IMR-90 (cell line): ENCODE results near the gene PKHD1. TPM values are rescaled to one million over a fixed set of nuclear protein-coding genes. Genes with fewer than 3 reads are reported as not detected.

ENCODE experiments used
- ATAC-seq: fragments of 200-7000 bp; cut with Tn5 transposase; 2 replicates; pipeline ENCODE4 v1.9.1; 2020; ENCODE audit warnings: low read depth, mild to moderate bottlenecking, moderate library complexity
- BruUV-seq: library from RNA; stranded (reverse); fragments of 400-500 nt; replicated peaks from 2 replicates; lab custom pipeline; 2021; lab: Mats Ljungman, UMichigan
- CTCF ChIA-PET: fragments of 300-600 bp; formaldehyde crosslinking; extraction: SDS; loops from one replicate; lab custom pipeline; 2021; ENCODE audit warnings: antibody characterized with exemption; lab: Yijun Ruan, JAX
- POLR2A ChIA-PET: fragments of 300-600 bp; sonication (Branson Sonifier 250); formaldehyde crosslinking; loops from one replicate; lab custom pipeline; 2022; ENCODE audit warnings: antibody characterized with exemption; ENCODE audit not compliant: unreplicated experiment; lab: Charles Lee
- DNase-seq: peaks from one replicate; pipeline ENCODE4 v3.0.0; 2013
- H2AFZ ChIP-seq: replicated peaks from 2 replicates; pipeline ENCODE3; 2013; ENCODE audit warnings: low read length, mild to moderate bottlenecking; ENCODE audit not compliant: poor library complexity
- H2AK5ac ChIP-seq: 2 replicates; pipeline ENCODE4 v1.6.1; 2013; ENCODE audit warnings: low read depth, low read length, inconsistent platforms
- H2AK9ac ChIP-seq: replicated peaks from 2 replicates; pipeline ENCODE3; 2013; ENCODE audit warnings: mild to moderate bottlenecking, low read depth, low read length, moderate library complexity; ENCODE audit not compliant: poor library complexity
- H2BK120ac ChIP-seq: 2 replicates; pipeline ENCODE4 v1.6.1; 2013; ENCODE audit warnings: low read depth, low read length, inconsistent platforms
- H2BK15ac ChIP-seq: 3 replicates; pipeline ENCODE4 v1.6.1; 2013; ENCODE audit warnings: low read depth, low read length, inconsistent platforms
- H2BK20ac ChIP-seq: 2 replicates; pipeline ENCODE4 v1.6.1; 2013; ENCODE audit warnings: low read depth, mild to moderate bottlenecking, inconsistent platforms, low read length, moderate library complexity
- H2BK5ac ChIP-seq: 2 replicates; pipeline ENCODE4 v1.6.1; 2013; ENCODE audit warnings: mild to moderate bottlenecking, low read depth, low read length, inconsistent platforms; ENCODE audit not compliant: poor library complexity, severe bottlenecking
- H3K14ac ChIP-seq: replicated peaks from 2 replicates; pipeline ENCODE4 v1.6.1; 2013; ENCODE audit warnings: low read depth, low read length, inconsistent platforms
- H3K18ac ChIP-seq: 2 replicates; pipeline ENCODE4 v1.6.1; 2013; ENCODE audit warnings: low read depth, low read length, control low read depth
- H3K23ac ChIP-seq: 2 replicates; pipeline ENCODE4 v1.6.1; 2013; ENCODE audit warnings: low read depth, low read length, inconsistent platforms
- H3K27ac ChIP-seq: 2 replicates; pipeline ENCODE4 v1.5.1; 2013; ENCODE audit warnings: mild to moderate bottlenecking, control low read depth, low read length; ENCODE audit not compliant: insufficient read depth
- H3K27me3 ChIP-seq: 2 replicates; pipeline ENCODE4 v1.6.1; 2013; ENCODE audit warnings: low read length; ENCODE audit not compliant: control insufficient read depth, insufficient read depth
- H3K36me3 ChIP-seq: 2 replicates; pipeline ENCODE4 v1.6.1; 2013; ENCODE audit warnings: low read length, mixed read lengths; ENCODE audit not compliant: control insufficient read depth, insufficient read depth
- H3K4ac ChIP-seq: 2 replicates; pipeline ENCODE4 v1.6.1; 2013; ENCODE audit warnings: low read depth, low read length, inconsistent platforms
- H3K4me1 ChIP-seq: 2 replicates; pipeline ENCODE4 v1.6.1; 2013; ENCODE audit warnings: low read length, mixed read lengths; ENCODE audit not compliant: control insufficient read depth, insufficient read depth
- H3K4me2 ChIP-seq: 2 replicates; pipeline ENCODE4 v1.6.1; 2013; ENCODE audit warnings: low read depth, mild to moderate bottlenecking, control low read depth, low read length, moderate library complexity
- H3K4me3 ChIP-seq: 2 replicates; pipeline ENCODE4 v1.5.1; 2013; ENCODE audit warnings: low read depth, mild to moderate bottlenecking, control low read depth, low read length, moderate library complexity; ENCODE audit not compliant: insufficient read depth
- H3K56ac ChIP-seq: 2 replicates; pipeline ENCODE4 v1.6.1; 2013; ENCODE audit warnings: low read length, inconsistent platforms; ENCODE audit not compliant: insufficient read depth; ENCODE audit errors: extremely low read depth
- H3K79me1 ChIP-seq, 2 experiments: 2 replicates each; pipeline ENCODE4 v1.6.1; 2013; ENCODE audit warnings: low read length in 2 of 2, inconsistent platforms in 1 of 2, low read depth in 1 of 2
- H3K9ac ChIP-seq: 2 replicates; pipeline ENCODE4 v1.6.1; 2013; ENCODE audit warnings: low read depth, low read length, control low read depth
- H3K9me1 ChIP-seq: 2 replicates; pipeline ENCODE4 v1.6.1; 2013; ENCODE audit warnings: low read length, inconsistent platforms; ENCODE audit not compliant: insufficient read depth
- H3K9me3 ChIP-seq: 2 replicates; pipeline ENCODE4 v1.6.1; 2013; ENCODE audit warnings: low read length; ENCODE audit not compliant: control insufficient read depth, insufficient read depth
- H4K20me1 ChIP-seq: 2 replicates; pipeline ENCODE4 v1.6.1; 2013; ENCODE audit warnings: low read length, inconsistent platforms; ENCODE audit not compliant: insufficient read depth
- H4K5ac ChIP-seq: 2 replicates; pipeline ENCODE4 v1.6.1; 2013; ENCODE audit warnings: mild to moderate bottlenecking, low read depth, low read length, control low read depth
- H4K8ac ChIP-seq, 2 experiments: 2 replicates each; pipeline ENCODE4 v1.6.1; 2013; ENCODE audit warnings: low read depth in 2 of 2, low read length in 2 of 2, control low read depth in 1 of 2, inconsistent platforms in 1 of 2
- H4K91ac ChIP-seq: 2 replicates; pipeline ENCODE4 v1.6.1; 2013; ENCODE audit warnings: low read depth, low read length, inconsistent platforms; ENCODE audit not compliant: insufficient read depth
- BHLHE40 ChIP-seq: fragments of 150-350 bp; IDR thresholded peaks from 2 replicates; pipeline ENCODE4 v1.6.1; 2016; ENCODE audit warnings: mild to moderate bottlenecking, low read depth, low read length
- CHD1 ChIP-seq: IDR thresholded peaks from 2 replicates; pipeline ENCODE4 v1.6.1; 2012; ENCODE audit warnings: low read depth, low read length, improper control_type of control experiment
- MAZ ChIP-seq: IDR thresholded peaks from 2 replicates; pipeline ENCODE4 v1.6.1; 2012; ENCODE audit warnings: low read depth, mild to moderate bottlenecking, low read length, improper control_type of control experiment, moderate library complexity, borderline replicate concordance
- MXI1 ChIP-seq: IDR thresholded peaks from 2 replicates; pipeline ENCODE4 v1.6.1; 2012; ENCODE audit warnings: low read depth, mild to moderate bottlenecking, low read length, moderate library complexity, borderline replicate concordance
- POLR2A ChIP-seq: IDR thresholded peaks from 2 replicates; pipeline ENCODE4 v1.6.1; 2012; ENCODE audit warnings: mild to moderate bottlenecking, low read depth, low read length
- SMC3 ChIP-seq: fragments of 150-350 bp; IDR thresholded peaks from 2 replicates; pipeline ENCODE4 v1.6.1; 2016; ENCODE audit warnings: low read depth, mild to moderate bottlenecking, antibody characterized with exemption, low read length, moderate library complexity
- whole genome bisulfite sequencing, 2 experiments: methylation state at CpG; one replicate each; pipeline versions ENCODE4 v1.1.5 to v1.1.7; 2013; ENCODE audit warnings: missing lambda C conversion rate in 2 of 2; ENCODE audit not compliant: insufficient read length in 1 of 2; ENCODE audit errors: extremely low coverage in 2 of 2; 5-methylcytosine and 5-hydroxymethylcytosine counted together
- dilution Hi-C: fragments of 300-500 bp; cut with HindIII; formaldehyde crosslinking; loops from one replicate; pipeline ENCODE4 v1.14.3; 2018; ENCODE audit warnings: low sequenced_read_pairs; ENCODE audit not compliant: unreplicated experiment
- in situ Hi-C: fragments of 300-500 bp; cut with MboI; formaldehyde crosslinking; loops from 3 replicates; pipeline ENCODE4 v1.14.3; 2019; ENCODE audit warnings: low sequenced_read_pairs, inconsistent platforms, mixed read lengths
- intact Hi-C: fragments of 100-400 bp; cut with micrococcal nuclease; formaldehyde crosslinking; loops from 2 replicates; pipeline ENCODE4 v1.10.0; 2022
- polyA plus RNA-seq, 3 experiments: library from polyadenylated mRNA; depleted of rRNA; stranded (reverse); fragments of >200 nt; gene quantifications; 2 replicates each; pipeline ENCODE4 v1.2.3, GENCODE V29; 2012; ENCODE audit warnings: low replicate concordance in 1 of 3
- total RNA-seq: library from RNA; depleted of rRNA; stranded (reverse); fragments of >200 nt; gene quantifications from 2 replicates; pipeline ENCODE4 v1.2.3, GENCODE V29; 2012

Gene PKHD1
- total and polyA plus RNA-seq, 2 of the 4 experiments (the other 2 are of a cell fraction), result not detected

- H4K5ac ChIP-seq, result no peak overlapping the region
- WGBS, 2 experiments, result no CpG with 5 or more reads among the region's 2 CpGs
- H4K8ac ChIP-seq, result no peak overlapping the region
- H3K27me3 ChIP-seq, result no peaks in the 10 kb centered on the region
- H3K23ac ChIP-seq, result no peak overlapping the region
- H3K36me3 ChIP-seq, result no peaks in the 10 kb centered on the region
- H3K18ac ChIP-seq, result no peak overlapping the region
- H2AK9ac ChIP-seq, result no peak overlapping the region
- intact Hi-C loops, result no loop called here
- no peaks in the 10 kb centered on the region for H4K20me1 ChIP-seq
- in situ Hi-C loops, result no loop called here
- no peaks in the 10 kb centered on the region for H3K79me1 ChIP-seq
- no peak overlapping the region for H2BK5ac ChIP-seq
- no peak overlapping the region for H2BK15ac ChIP-seq
- H3K27ac ChIP-seq, result no peak overlapping the region
- ATAC-seq (no peak), DNase-seq (no peak)
- ChIA-PET CTCF (no interaction called here), POLR2A (no interaction called here)
- dilution Hi-C loops, result no loop called here
- no peak overlapping the region for H2BK120ac ChIP-seq
- H3K14ac ChIP-seq, result no peak overlapping the region
- no peak overlapping the region for H2BK20ac ChIP-seq
- no peaks in the 10 kb centered on the region for H3K9me1 ChIP-seq
- no TSS peak for BruUV-seq
- H2AFZ ChIP-seq, result no peak overlapping the region
- H3K9me3 ChIP-seq, result no peaks in the 10 kb centered on the region
- no peak overlapping the region for H4K91ac ChIP-seq
- no peak overlapping the region for H3K4ac ChIP-seq
- H2AK5ac ChIP-seq, result no peak overlapping the region
- no peaks in the 10 kb centered on the region for H3K4me1 ChIP-seq
- H3K4me3 ChIP-seq, result no peak overlapping the region
- TF ChIP-seq SMC3 (no peak), MXI1 (no peak), MAZ (no peak), BHLHE40 (no peak), CHD1 (no peak), POLR2A (no peak)
- H3K9ac ChIP-seq, result no peak overlapping the region
- H3K4me2 ChIP-seq, result no peak overlapping the region
- no peak overlapping the region for H3K56ac ChIP-seq
These were observed 220.5 kb downstream of the PKHD1 start for GRCh38 chr6:51866867-51867266.
